Stimulated activated naive CD8-positive, alpha-beta T cell treated with anti-CD3 and anti-CD28 coated beads, Interleukin-15, Interleukin-2, amounts not matched to agents 100 ng/mL and 50 ng/mL, for 24 hours (primary cell): ENCODE data around the gene DLK1.

Experiments used
- H3K27ac Mint-ChIP-seq: one replicate; pipeline ENCODE4 v1.8.0; 2021; ENCODE audit warnings: mild to moderate bottlenecking, mixed read lengths
- H3K27me3 Mint-ChIP-seq: one replicate; pipeline ENCODE4 v1.8.0; 2021; ENCODE audit warnings: mixed read lengths
- H3K36me3 Mint-ChIP-seq: one replicate; pipeline ENCODE4 v1.8.0; 2021; ENCODE audit warnings: low read depth, mixed read lengths
- H3K4me1 Mint-ChIP-seq: one replicate; pipeline ENCODE4 v1.8.0; 2021; ENCODE audit warnings: low read depth, mixed read lengths
- H3K4me3 Mint-ChIP-seq: one replicate; pipeline ENCODE4 v1.8.0; 2021; ENCODE audit warnings: mild to moderate bottlenecking, mixed read lengths
- H3K9me3 Mint-ChIP-seq: one replicate; pipeline ENCODE4 v1.8.0; 2021; ENCODE audit warnings: mixed read lengths

Gene DLK1

GRCh38 chr14:100688598-100689461 is 37.9 kb upstream of the DLK1 start:
- Mint-ChIP-seq H3K4me3 (no peak overlapping the region), H3K4me1 (no peaks in the 10 kb centered on the region), H3K9me3 (no peaks in the 10 kb centered on the region), H3K27me3 (peaks cover 4% of the 10 kb centered on the region), H3K36me3 (no peaks in the 10 kb centered on the region), H3K27ac (no peak overlapping the region)

DNA sequence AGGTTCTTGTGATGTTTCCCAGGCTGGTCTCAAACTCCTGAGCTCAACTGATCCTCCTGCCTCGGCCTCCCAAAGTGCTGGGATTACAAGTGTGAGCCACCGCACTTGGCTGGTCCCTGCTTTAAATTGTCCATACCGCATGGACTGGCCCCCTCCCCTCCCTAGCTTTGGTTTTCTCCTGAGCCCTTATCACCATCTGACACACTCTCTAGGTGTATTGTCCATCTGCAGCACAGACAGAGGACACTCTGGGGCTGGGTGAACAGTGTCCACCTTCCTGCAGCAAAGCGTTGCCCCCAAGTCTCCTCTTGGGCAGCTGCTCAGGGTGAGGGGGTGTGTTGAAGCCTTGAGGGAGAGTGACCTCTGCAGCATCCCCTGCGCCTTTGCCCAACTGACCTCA is 36.0 kb upstream of the DLK1 start:
- Mint-ChIP-seq H3K9me3 (no peaks in the 10 kb centered on the region), H3K27me3 (peaks cover 4% of the 10 kb centered on the region)

GRCh38 chr14:100691395-100692056 is 35.2 kb upstream of the DLK1 start:
- Mint-ChIP-seq H3K27ac (no peak overlapping the region), H3K9me3 (no peaks in the 10 kb centered on the region), H3K36me3 (no peaks in the 10 kb centered on the region), H3K4me3 (no peak overlapping the region), H3K4me1 (no peaks in the 10 kb centered on the region), H3K27me3 (peaks cover 4% of the 10 kb centered on the region)

More for the DNA sequence above, 36.0 kb upstream of the DLK1 start:
- Mint-ChIP-seq H3K27ac (no peak overlapping the region), H3K4me3 (no peak overlapping the region), H3K36me3 (no peaks in the 10 kb centered on the region), H3K4me1 (no peaks in the 10 kb centered on the region)

- no peaks in the 10 kb centered on the region for H3K36me3 Mint-ChIP-seq
- H3K4me1 Mint-ChIP-seq = no peaks in the 10 kb centered on the region
- no peaks in the 10 kb centered on the region for H3K9me3 Mint-ChIP-seq
- H3K27ac Mint-ChIP-seq = no peak overlapping the region
- H3K4me3 Mint-ChIP-seq = no peak overlapping the region
- peaks cover 4% of the 10 kb centered on the region for H3K27me3 Mint-ChIP-seq
These were observed 34.4 kb upstream of the DLK1 start for GRCh38 chr14:100692256-100692655.

- H3K9me3 Mint-ChIP-seq = no peaks in the 10 kb centered on the region
- no peaks in the 10 kb centered on the region for H3K36me3 Mint-ChIP-seq
- H3K4me3 Mint-ChIP-seq = no peak overlapping the region
These were observed 33.7 kb upstream of the DLK1 start for GRCh38 chr14:100692859-100693558.

GRCh38 chr14:100693877-100694578 is 32.7 kb upstream of the DLK1 start:
- Mint-ChIP-seq H3K9me3 (no peaks in the 10 kb centered on the region), H3K27me3 (peaks cover 4% of the 10 kb centered on the region), H3K36me3 (no peaks in the 10 kb centered on the region), H3K4me1 (no peaks in the 10 kb centered on the region), H3K4me3 (no peak overlapping the region), H3K27ac (no peak overlapping the region)

More at GRCh38 chr14:100692859-100693558, 33.7 kb upstream of the DLK1 start:
- Mint-ChIP-seq H3K27ac (no peak overlapping the region), H3K4me1 (no peaks in the 10 kb centered on the region), H3K27me3 (peaks cover 4% of the 10 kb centered on the region)

- peaks cover 4% of the 10 kb centered on the region for H3K27me3 Mint-ChIP-seq
- no peak overlapping the region for H3K4me3 Mint-ChIP-seq
- H3K4me1 Mint-ChIP-seq = no peaks in the 10 kb centered on the region
These were observed 31.9 kb upstream of the DLK1 start for GRCh38 chr14:100694579-100695422.

GRCh38 chr14:100695423-100695738 is 31.3 kb upstream of the DLK1 start:
- H3K4me3 Mint-ChIP-seq = no peak overlapping the region
- H3K9me3 Mint-ChIP-seq = no peaks in the 10 kb centered on the region
- H3K4me1 Mint-ChIP-seq = no peaks in the 10 kb centered on the region
- H3K27me3 Mint-ChIP-seq = peaks cover 4% of the 10 kb centered on the region
- H3K36me3 Mint-ChIP-seq = no peaks in the 10 kb centered on the region
- H3K27ac Mint-ChIP-seq = no peak overlapping the region

More at GRCh38 chr14:100694579-100695422, 31.9 kb upstream of the DLK1 start:
- Mint-ChIP-seq H3K27ac (no peak overlapping the region), H3K36me3 (no peaks in the 10 kb centered on the region), H3K9me3 (no peaks in the 10 kb centered on the region)

DNA sequence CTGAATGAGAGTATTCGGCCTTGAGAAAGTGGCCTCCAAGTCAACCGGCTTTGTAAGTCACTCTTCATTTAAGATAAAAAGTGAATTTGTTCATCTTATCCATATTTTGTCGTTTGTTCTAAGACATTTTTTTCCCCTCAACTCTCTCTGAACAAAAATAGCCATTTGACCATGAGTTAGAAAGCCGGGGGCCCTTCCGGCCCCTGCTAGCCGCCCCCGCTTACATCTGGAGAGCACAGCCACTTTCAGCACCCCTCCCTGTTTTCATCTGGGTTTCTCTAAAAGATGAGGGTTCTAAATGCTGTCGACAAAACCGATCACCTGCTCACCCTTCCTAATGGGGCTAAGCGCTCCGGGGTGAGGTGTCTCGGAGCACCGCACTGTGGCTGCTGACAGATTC is 30.7 kb upstream of the DLK1 start:
- Mint-ChIP-seq H3K27me3 (peaks cover 4% of the 10 kb centered on the region), H3K9me3 (no peaks in the 10 kb centered on the region), H3K36me3 (no peaks in the 10 kb centered on the region), H3K27ac (no peak overlapping the region), H3K4me3 (no peak overlapping the region), H3K4me1 (no peaks in the 10 kb centered on the region)

DNA sequence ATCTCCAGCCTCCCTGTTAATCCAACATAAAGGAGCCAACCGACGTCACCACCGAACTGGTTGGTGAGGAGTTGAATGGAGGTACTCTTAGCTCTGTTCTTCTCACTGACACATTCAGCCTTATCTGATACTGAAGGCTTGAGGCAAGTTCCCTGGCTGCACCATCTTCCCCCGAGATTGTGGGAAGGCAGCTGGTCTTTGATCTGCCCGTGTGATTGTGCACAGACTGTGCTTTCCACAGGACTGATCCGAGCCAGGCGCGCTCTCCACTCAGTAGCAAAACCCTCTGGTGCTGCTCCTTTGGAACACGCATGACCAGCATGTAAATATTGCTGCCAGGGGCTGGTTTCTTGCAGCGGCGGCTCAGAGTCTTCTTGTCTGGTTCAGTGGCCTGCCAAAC is 30.1 kb upstream of the DLK1 start:
- Mint-ChIP-seq H3K4me3 (no peak overlapping the region), H3K36me3 (no peaks in the 10 kb centered on the region), H3K27me3 (peaks cover 4% of the 10 kb centered on the region), H3K9me3 (no peaks in the 10 kb centered on the region), H3K4me1 (no peaks in the 10 kb centered on the region), H3K27ac (no peak overlapping the region)

DNA sequence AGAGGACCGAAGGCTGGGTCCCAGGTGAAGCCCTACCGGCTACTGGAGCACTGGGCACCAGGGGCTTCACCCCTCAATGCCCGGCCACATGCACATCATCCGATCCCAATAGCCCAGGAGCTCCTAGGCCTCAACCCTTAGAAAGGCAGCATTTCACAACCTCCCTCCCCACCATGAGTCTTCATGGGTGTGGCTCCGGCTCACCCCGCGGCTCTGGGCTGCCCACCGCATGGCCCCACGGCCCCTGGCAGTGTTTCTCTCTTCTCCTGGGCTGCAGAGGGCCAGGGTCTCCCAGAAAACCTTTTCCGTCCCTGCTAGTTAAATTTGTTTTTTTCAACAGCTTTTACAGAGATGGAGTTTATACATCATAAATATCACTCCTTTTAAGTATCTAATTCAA is 28.6 kb upstream of the DLK1 start:
- no peaks in the 10 kb centered on the region for H3K4me1 Mint-ChIP-seq

GRCh38 chr14:100698666-100699448 is 27.8 kb upstream of the DLK1 start:
- Mint-ChIP-seq H3K27me3 (no peaks in the 10 kb centered on the region), H3K4me1 (no peaks in the 10 kb centered on the region), H3K27ac (no peak overlapping the region), H3K36me3 (no peaks in the 10 kb centered on the region), H3K4me3 (no peak overlapping the region), H3K9me3 (no peaks in the 10 kb centered on the region)

More for the DNA sequence above, 28.6 kb upstream of the DLK1 start:
- Mint-ChIP-seq H3K27me3 (peaks cover under 1% of the 10 kb centered on the region), H3K4me3 (no peak overlapping the region), H3K36me3 (no peaks in the 10 kb centered on the region), H3K27ac (no peak overlapping the region), H3K9me3 (no peaks in the 10 kb centered on the region)

DNA sequence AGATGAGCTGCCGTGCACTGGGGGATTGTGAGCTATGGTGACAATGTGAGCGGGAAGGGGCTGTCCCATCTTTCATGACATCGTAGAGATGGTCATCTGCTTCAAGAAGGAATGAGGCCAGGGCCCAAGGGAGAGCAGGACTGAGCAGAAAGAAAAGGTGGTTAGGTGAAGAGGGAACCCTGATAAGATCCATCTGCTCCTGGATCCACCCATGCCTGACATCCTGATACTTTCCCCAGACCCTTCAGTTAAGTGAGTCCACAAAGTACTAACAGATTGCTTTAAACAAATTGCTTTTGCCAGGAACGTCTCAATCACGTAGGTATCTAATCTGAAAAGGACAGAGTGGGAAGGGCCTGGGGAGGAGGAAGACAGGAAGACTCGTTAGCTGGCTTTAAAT is 25.4 kb upstream of the DLK1 start:
- Mint-ChIP-seq H3K4me1 (no peaks in the 10 kb centered on the region), H3K36me3 (no peaks in the 10 kb centered on the region), H3K9me3 (no peaks in the 10 kb centered on the region), H3K27ac (no peak overlapping the region), H3K27me3 (peaks cover 8% of the 10 kb centered on the region), H3K4me3 (no peak overlapping the region)
